DMS79 treated with DMSO at 0.1 percent for 48 hours (cell line): ENCODE results near the gene HPCA.

Source experiments
- DNase-seq: peaks from one replicate; lab custom pipeline; 2025; lab: John Stamatoyannopoulos, UW

HPCA gene

GRCh38 chr1:32871364-32872191 lies 14.7 kb upstream of the HPCA start:
- DNase-seq: peak; percentile 58

- no peak for DNase-seq
Observed at GRCh38 chr1:32872192-32872460, 14.2 kb upstream of the HPCA start.

- DNase-seq: no peak
Observed at GRCh38 chr1:32873484-32873883, 12.8 kb upstream of the HPCA start.

GRCh38 chr1:32874860-32875752 lies 11.2 kb upstream of the HPCA start:
- no peak for DNase-seq

- DNase-seq: no peak
Observed at GRCh38 chr1:32876341-32877210, 9.7 kb upstream of the HPCA start.

GRCh38 chr1:32877211-32878110 lies 8.8 kb upstream of the HPCA start:
- peak; percentile 67 for DNase-seq

- DNase-seq: peak; percentile 25
Observed at GRCh38 chr1:32878183-32878582, 8.1 kb upstream of the HPCA start.

- no peak for DNase-seq
Observed at GRCh38 chr1:32878637-32879041, 7.7 kb upstream of the HPCA start.

GRCh38 chr1:32881291-32881690 lies 5.0 kb upstream of the HPCA start:
- no peak for DNase-seq

GRCh38 chr1:32881871-32882850 lies 4.1 kb upstream of the HPCA start:
- DNase-seq: peak; percentile 54

GRCh38 chr1:32883338-32884031 lies 2.8 kb upstream of the HPCA start:
- no peak for DNase-seq

GRCh38 chr1:32884032-32884372 lies 2.3 kb upstream of the HPCA start:
- DNase-seq: no peak

- no peak for DNase-seq
Observed at GRCh38 chr1:32884726-32885125, 1.6 kb upstream of the HPCA start.

- no peak for DNase-seq
Observed at GRCh38 chr1:32885676-32886003, 651 bp upstream of the HPCA start.

- DNase-seq: no peak
Observed at GRCh38 chr1:32886828-32887414, 630 bp downstream of the HPCA start.

- no peak for DNase-seq
Observed at GRCh38 chr1:32887623-32888022, 1.3 kb downstream of the HPCA start.

GRCh38 chr1:32888134-32888533 lies 1.8 kb downstream of the HPCA start:
- DNase-seq: no peak

- DNase-seq: no peak
Observed at GRCh38 chr1:32888677-32889420, 2.6 kb downstream of the HPCA start.
